Breast epithelium (tissue), 3 donors: ENCODE measurements around the gene RHBDD3.

ENCODE experiments used
- CTCF ChIP-seq, 3 donors: fragments of 450-650 bp; IDR thresholded peaks; one replicate each; pipeline ENCODE4 v1.5.1; 2016 to 2017; ENCODE audit warnings: antibody characterized with exemption in 3 of 3, mild to moderate bottlenecking in 3 of 3, moderate library complexity in 3 of 3
- POLR2A ChIP-seq: fragments of 450-650 bp; IDR thresholded peaks from one replicate; pipeline ENCODE4 v1.6.1; 2016; ENCODE audit warnings: antibody characterized with exemption, mild to moderate bottlenecking, moderate library complexity
- POLR2AphosphoS5 ChIP-seq, 3 donors: sonication (generic); formaldehyde crosslinking; IDR thresholded peaks; one replicate each; pipeline ENCODE4 v1.6.1; 2017; ENCODE audit warnings: antibody characterized with exemption in 3 of 3

DNA sequence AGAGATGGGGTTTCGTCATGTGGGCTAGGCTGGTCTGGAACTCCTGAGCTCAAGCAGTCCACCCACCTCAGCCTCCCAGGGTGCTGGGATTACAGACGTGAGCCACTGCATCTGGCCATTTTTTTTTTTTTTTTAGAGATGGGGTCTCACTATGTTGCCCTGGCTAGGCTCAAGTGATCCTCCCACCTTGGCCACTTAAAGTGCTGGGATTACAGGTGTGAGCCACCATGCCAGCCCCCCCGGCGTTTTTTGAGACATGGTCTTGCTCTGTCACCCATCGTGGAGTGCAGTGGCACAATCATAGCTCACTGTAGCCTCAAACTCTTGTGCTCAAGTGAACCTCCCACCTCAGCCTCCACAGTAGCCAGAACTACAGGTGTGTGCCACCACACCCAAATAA, 16.5 kb downstream of the RHBDD3 start:
- TF ChIP-seq CTCF (IDR thresholded peaks at IDR 0.05) = no peak
- no peak for TF ChIP-seq POLR2A
- no peak for TF ChIP-seq POLR2AphosphoS5 (IDR thresholded peaks at IDR 0.05)
